HG03342 (cell line): ENCODE data around the gene FYN.

ENCODE experiments used
- ATAC-seq: cut with Tn5 transposase; IDR thresholded peaks from one replicate; pipeline ENCODE4 v1.9.1; 2021; ENCODE audit warnings: mild to moderate bottlenecking, moderate library complexity; ENCODE audit not compliant: unreplicated experiment

FYN gene

GRCh38 chr6:111809766-111810165, 63.5 kb downstream of the FYN start:
- ATAC-seq: no peak

DNA sequence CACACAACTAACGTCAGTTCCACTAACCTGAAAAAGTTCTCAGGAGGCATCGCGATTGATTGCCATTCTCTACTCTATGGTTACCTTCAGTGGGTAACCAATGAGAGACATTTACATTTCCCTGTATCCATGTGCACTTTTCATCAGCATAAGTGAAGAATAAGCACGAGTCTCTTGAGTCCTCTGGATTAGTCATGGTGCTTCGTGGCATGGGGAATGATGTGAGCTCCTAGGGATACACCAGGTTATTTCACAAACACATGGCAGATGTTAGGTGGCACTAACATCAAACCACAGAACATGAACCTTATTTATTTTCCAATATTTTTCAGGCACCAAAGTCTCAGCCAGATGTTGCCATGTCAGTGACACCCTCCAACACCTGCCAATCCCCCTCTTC, 64.0 kb downstream of the FYN start:
- ATAC-seq: no peak

- ATAC-seq: no peak
Observed at GRCh38 chr6:111808493-111808892, 64.8 kb downstream of the FYN start.

- no peak for ATAC-seq
Observed at GRCh38 chr6:111806561-111807497, 66.4 kb downstream of the FYN start.

DNA sequence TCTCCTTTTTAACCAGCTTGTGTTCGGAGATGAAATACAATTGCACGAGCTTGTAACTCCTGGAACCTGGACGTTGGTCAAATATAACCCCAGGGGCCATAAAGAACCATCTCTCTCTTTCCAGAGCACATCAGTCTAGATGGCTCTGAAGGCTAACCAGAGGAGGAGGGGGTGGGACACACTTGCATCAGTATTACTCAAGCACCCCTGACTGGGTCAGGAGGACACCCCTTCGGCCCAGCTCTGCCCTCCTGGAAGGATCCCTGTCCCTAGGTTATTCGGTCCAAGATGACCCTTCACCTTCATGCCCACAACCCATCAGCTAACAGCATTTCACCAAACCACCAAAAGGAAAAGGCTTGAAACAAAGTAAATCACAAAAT, 67.1 kb downstream of the FYN start:
- ATAC-seq: peak; percentile 8

DNA sequence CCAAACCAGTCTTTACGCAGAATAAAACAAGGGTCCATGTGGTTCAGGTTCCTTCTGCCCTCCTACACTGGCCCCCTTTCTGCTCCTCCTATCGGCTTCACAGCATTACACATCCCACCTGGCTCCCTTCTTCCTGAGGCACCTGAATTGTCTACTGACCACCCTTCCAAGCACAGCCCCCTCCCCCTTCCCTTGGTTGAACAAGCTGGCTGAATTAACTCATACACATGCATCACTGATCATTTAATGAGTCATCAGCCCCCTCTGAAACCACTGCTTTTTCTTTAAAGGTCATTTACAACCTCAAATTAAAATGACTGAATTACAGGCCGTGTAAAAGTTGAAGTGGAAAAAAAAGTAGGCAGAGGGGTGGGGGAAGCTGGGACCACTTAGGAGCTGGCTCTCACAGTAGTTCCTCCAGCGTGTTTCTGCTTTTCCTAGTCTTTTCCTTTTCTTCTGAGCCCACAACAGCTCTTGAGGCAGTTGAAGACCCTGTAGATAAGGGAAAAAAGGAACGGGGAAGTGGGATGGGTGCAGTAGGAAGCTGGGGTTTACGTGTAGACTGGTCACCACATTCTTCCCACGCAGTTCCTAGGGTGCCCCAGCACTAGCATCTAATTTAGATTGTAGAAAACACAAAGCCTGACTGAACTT, 67.6 kb downstream of the FYN start:
- ATAC-seq: peak; percentile 47

DNA sequence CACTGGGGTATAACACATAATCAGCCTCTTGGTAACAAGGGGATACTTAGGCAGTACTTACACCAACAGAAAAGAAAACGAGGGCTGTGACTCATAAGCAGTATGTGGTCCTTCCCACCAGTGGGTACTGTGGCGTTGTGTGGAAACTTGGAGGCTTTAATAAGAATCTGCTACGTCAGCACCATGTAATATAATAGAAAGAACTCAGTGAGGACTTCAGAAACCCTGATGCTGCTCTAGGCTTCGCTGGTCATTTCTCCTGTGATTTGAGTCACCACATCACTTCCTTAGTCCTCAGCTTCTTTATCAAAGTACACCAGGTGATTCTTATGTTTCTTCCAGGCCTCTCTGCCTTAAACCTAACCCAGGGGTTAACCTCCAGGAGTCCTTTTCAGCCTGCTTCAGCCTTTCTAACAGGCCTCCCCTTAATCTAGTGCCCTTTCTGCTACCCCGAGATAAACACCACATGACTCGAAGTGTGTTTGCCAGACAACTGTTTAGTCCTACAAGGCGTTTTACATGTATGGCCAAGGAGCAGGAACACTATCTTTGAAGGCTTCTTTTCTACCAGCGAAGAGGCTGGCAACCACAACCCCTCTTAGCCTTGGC, 68.5 kb downstream of the FYN start:
- peak; percentile 76 for ATAC-seq

- no peak for ATAC-seq
Observed at GRCh38 chr6:111803804-111804203, 69.4 kb downstream of the FYN start.

- no peak for ATAC-seq
Observed at GRCh38 chr6:111803371-111803770, 69.9 kb downstream of the FYN start.

DNA sequence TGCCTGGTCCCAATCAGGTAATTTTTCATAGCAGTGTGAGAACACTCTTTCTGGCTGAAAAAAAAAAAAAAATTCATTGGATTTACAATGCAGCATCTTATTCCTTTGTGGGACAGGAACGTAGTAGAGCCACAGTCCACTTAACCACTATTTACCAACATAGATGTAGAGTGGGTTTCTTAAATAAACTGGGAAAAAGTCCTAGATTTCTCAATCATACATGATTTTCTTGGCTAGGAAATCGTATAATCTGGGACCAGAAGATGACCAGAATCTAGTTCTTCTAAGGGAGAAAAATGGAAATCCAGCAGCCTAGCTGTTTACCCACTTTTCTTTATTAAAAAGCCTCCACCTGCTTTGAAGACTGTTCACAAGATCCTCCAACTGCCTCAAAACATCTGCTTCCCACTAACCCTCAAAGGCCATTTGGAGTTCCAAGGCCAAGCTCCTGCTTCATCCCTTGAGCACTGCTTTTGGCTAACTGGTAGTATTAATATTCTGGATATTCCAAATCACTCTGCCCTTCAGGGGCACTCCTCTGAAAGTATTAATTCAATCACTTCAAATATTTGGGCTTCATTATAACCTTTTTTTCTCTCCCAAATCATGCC, 70.4 kb downstream of the FYN start:
- ATAC-seq: no peak

- ATAC-seq: no peak
Observed at GRCh38 chr6:111802015-111802414, 71.2 kb downstream of the FYN start.

DNA sequence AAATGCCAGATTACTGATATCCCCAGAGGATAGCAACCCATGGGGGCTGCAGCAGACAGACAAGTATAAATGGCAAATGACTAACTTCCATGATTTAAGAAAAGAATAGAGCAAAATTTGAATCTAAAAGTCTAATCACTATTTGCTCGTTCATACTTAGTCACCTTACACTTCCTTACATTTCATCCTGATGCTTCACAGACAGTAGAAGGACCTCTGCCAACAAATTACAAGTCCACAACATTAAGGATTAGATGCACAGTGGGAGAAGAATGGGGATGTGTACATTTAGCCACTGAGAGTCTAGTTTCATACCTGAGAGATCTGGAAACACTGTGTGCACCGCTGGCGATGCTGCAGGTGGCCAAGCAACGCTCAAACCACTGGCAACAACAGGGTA, 72.4 kb downstream of the FYN start:
- no peak for ATAC-seq

DNA sequence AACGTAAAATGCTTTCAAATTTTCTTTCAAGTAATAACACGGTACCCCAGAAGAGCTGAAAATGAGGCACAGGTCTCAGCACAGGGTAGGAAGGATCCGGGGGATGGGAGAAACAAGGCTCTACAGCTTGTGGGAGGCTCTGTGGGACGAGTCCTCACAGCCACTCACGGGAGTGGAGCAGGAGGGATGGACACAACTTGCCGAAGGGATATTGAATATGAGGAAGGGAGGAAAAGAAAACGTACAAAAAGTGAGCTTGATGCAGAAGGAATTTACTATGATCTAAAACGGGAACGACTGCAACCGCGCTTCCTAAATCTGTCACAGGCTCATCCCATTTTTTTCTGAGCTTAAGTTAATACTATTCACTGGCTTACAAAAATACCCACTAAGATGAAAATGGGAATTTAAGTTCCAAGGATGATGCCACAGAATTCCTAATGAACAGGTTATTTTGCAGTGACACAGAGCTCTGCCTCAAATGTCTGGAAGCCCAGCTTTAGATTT, 72.9 kb downstream of the FYN start:
- no peak for ATAC-seq

GRCh38 chr6:111799576-111800258, 73.5 kb downstream of the FYN start:
- no peak for ATAC-seq

DNA sequence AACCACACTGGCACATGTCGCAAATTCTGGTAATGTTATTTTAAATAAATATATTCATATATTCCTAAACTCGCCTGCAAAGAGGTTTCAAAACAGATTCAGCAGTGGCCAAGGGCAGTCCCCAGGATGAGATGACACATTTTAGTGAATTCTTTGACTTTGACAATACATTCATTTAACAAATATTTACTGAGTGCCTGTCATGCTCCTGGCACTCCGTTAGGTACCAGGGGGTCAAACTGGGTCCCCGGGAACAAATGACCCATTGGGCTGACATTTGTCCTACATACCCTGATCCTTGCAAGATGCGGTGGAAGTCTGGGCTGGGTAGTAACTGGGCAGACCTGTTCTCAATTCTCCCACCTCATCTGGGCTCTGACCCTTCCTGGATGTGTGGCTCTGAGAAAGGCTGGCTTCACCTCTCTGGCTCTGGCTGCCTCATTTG, 74.9 kb downstream of the FYN start:
- no peak for ATAC-seq

DNA sequence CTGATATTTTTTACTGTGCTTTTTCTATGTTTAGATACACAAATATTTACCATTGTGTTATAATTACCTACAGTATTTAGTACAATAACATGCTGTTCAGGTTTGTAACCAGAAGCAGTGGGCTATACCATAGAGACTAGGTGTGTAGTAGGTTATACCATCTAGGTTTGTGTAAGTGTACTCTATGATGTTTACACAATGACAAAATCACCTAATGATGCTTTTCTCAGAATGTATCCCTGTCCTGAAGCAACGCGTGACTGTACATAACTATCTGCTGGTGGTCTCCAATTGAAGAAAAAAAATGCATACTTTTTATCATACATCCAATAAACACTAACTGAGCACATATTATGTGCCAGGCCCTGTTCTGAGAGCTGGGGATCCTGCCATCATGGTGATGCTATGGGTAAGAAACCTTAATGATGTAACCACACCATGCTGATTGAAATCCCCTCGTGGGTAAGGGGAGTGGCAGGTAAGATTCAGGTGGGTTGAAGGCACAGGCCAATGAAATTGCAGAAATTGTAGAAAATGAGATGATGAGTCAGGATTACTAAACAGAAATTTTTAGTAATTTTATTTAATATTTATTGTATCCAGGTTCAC, 76.8 kb downstream of the FYN start:
- no peak for ATAC-seq

- ATAC-seq: no peak
Observed at GRCh38 chr6:111795558-111795957, 77.7 kb downstream of the FYN start.

GRCh38 chr6:111794727-111795452, 78.4 kb downstream of the FYN start:
- ATAC-seq: no peak

- ATAC-seq: no peak
Observed at GRCh38 chr6:111794300-111794699, 79.0 kb downstream of the FYN start.

DNA sequence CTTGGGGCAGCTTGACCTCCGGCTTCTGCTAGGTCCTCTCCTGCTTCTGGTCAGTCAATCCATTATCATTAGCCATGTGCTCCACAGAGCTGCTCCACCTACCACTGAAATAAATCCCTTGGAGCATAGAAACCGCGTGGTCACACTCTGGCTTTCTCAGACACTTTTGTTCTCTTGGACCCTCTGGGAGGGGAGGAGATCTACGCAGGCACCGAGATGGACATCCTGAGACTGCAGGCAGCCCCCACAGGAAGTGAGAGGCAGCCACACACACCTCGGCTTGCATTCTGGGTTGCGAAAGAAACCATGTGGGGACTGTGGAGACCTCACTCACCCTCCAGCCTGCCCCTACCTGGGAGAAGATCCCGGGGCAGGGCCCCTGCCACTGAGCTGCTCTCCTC, 79.5 kb downstream of the FYN start:
- ATAC-seq: no peak
